Calu3 (cell line): ENCODE data around the gene SNTG2. TPM values are rescaled to one million over a fixed set of nuclear protein-coding genes. Genes with fewer than 3 reads are reported as not detected.

Experiments used
- BruUV-seq: library from RNA; stranded (reverse); fragments of 400-500 nt; replicated peaks from 2 replicates; lab custom pipeline; 2021; lab: Mats Ljungman, UMichigan
- CTCF ChIA-PET: fragments of 300-600 bp; sonication (Branson Sonifier 250); formaldehyde crosslinking; loops from one replicate; lab custom pipeline; 2022; ENCODE audit warnings: antibody characterized with exemption; lab: Charles Lee
- DNase-seq: peaks from one replicate; pipeline ENCODE4 v3.0.0; 2022
- H3K27ac Mint-ChIP-seq: one replicate; pipeline ENCODE4 v1.8.0; 2022; ENCODE audit warnings: mixed read lengths; ENCODE audit not compliant: unreplicated experiment
- H3K27me3 Mint-ChIP-seq: one replicate; pipeline ENCODE4 v1.8.0; 2022; ENCODE audit warnings: mixed read lengths; ENCODE audit not compliant: unreplicated experiment
- H3K36me3 Mint-ChIP-seq: one replicate; pipeline ENCODE4 v1.8.0; 2022; ENCODE audit warnings: mild to moderate bottlenecking, moderate library complexity, mixed read lengths; ENCODE audit not compliant: insufficient read depth, unreplicated experiment
- H3K4me1 Mint-ChIP-seq: one replicate; pipeline ENCODE4 v1.8.0; 2022; ENCODE audit warnings: mild to moderate bottlenecking, low read depth, mixed read lengths; ENCODE audit not compliant: unreplicated experiment
- H3K4me3 Mint-ChIP-seq: one replicate; pipeline ENCODE4 v1.8.0; 2022; ENCODE audit warnings: mild to moderate bottlenecking, low read depth, moderate library complexity, mixed read lengths; ENCODE audit not compliant: unreplicated experiment
- H3K9me3 Mint-ChIP-seq: one replicate; pipeline ENCODE4 v1.8.0; 2022; ENCODE audit warnings: low read depth, mixed read lengths; ENCODE audit not compliant: unreplicated experiment
- intact Hi-C: fragments of 100-400 bp; cut with micrococcal nuclease; formaldehyde crosslinking; loops from one replicate; pipeline ENCODE4 v1.10.0; 2022; ENCODE audit not compliant: unreplicated experiment
- total RNA-seq: library from RNA; stranded (reverse); gene quantifications from 2 replicates; pipeline ENCODE4 v1.2.3, GENCODE V29; 2022
- TF ChIP-seq, protein P1 (sequence below): fragments of 200-600 bp; IDR thresholded peaks from one replicate; pipeline ENCODE4 v1.8.0; 2022; ENCODE audit warnings: antibody characterized with exemption; ENCODE audit not compliant: unreplicated experiment

Gene SNTG2
- total RNA-seq, 1 experiment from 2014 or later = not detected

GRCh38 chr2:1350111-1350510 lies 399.5 kb downstream of the SNTG2 start:
- TF ChIP-seq, protein P1, sequence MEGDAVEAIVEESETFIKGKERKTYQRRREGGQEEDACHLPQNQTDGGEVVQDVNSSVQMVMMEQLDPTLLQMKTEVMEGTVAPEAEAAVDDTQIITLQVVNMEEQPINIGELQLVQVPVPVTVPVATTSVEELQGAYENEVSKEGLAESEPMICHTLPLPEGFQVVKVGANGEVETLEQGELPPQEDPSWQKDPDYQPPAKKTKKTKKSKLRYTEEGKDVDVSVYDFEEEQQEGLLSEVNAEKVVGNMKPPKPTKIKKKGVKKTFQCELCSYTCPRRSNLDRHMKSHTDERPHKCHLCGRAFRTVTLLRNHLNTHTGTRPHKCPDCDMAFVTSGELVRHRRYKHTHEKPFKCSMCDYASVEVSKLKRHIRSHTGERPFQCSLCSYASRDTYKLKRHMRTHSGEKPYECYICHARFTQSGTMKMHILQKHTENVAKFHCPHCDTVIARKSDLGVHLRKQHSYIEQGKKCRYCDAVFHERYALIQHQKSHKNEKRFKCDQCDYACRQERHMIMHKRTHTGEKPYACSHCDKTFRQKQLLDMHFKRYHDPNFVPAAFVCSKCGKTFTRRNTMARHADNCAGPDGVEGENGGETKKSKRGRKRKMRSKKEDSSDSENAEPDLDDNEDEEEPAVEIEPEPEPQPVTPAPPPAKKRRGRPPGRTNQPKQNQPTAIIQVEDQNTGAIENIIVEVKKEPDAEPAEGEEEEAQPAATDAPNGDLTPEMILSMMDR = no peak
- no peak overlapping the region for H3K4me3 Mint-ChIP-seq

DNA sequence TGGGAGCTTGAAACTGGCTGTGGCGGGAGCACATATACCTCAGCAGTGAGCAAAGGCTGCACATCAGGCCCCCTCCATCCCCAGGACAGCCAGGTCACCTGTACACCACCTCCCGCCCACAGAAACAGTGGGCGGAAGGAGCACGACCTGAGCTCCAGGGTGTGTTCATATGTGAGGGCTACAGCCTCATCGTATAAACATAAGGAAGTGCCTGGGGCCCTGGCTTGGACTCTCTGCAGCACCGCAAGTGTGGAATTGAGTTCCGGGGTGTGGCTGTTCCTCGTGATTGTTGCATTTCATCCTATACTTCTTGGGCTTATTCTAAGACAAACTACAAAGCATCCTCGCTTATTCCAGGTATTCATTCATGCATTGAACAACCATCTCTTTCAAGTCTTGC lies 402.5 kb downstream of the SNTG2 start:
- TF ChIP-seq, protein P1 = no peak
- no peaks in the 10 kb centered on the region for H3K36me3 Mint-ChIP-seq
- H3K4me1 Mint-ChIP-seq = no peaks in the 10 kb centered on the region
- H3K27me3 Mint-ChIP-seq = no peaks in the 10 kb centered on the region
- CTCF ChIA-PET = no interaction called here
- no peak for DNase-seq
- no peak overlapping the region for H3K4me3 Mint-ChIP-seq
- H3K9me3 Mint-ChIP-seq = peaks cover 16% of the 10 kb centered on the region
- intact Hi-C loops = no loop called here
- H3K27ac Mint-ChIP-seq = no peak overlapping the region
- no TSS peak for BruUV-seq

More at GRCh38 chr2:1350111-1350510, 399.5 kb downstream of the SNTG2 start:
- no TSS peak for BruUV-seq
- DNase-seq = no peak
- CTCF ChIA-PET = interaction anchor here (0.6 kb wide), 1 partner anchor 882 kb away, joined by 4 read pairs; no protein-coding TSS in a partner anchor
- Mint-ChIP-seq H3K4me1 (no peaks in the 10 kb centered on the region), H3K9me3 (peaks cover 19% of the 10 kb centered on the region), H3K36me3 (no peaks in the 10 kb centered on the region), H3K27ac (no peak overlapping the region), H3K27me3 (no peaks in the 10 kb centered on the region)
- intact Hi-C loops = no loop called here

DNA sequence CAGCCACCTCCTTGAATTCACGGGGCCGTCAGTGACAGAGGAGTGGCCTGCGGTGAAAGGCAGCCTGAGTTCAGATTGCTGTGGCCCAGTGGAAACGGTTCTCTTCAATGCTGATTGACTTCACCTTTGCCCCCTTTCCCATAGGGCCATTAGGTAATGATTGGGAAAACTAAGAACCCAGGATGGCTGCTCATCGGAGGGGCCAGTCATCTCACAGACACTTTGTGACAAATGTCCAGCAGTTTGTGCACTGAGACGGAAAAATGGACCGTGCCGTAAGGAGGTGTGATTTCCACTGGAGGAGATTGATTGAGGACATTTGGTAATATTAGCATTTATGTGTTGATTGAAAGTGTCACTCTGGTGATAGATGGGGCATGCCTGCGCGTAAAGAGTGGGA lies 402.9 kb downstream of the SNTG2 start:
- no peaks in the 10 kb centered on the region for H3K4me1 Mint-ChIP-seq
- no peaks in the 10 kb centered on the region for H3K27me3 Mint-ChIP-seq
- H3K4me3 Mint-ChIP-seq = no peak overlapping the region
- no TSS peak for BruUV-seq
- TF ChIP-seq, protein P1 = no peak
- H3K36me3 Mint-ChIP-seq = no peaks in the 10 kb centered on the region
- no peak for DNase-seq
- intact Hi-C loops = no loop called here
- peaks cover 18% of the 10 kb centered on the region for H3K9me3 Mint-ChIP-seq
- CTCF ChIA-PET = no interaction called here
- no peak overlapping the region for H3K27ac Mint-ChIP-seq

DNA sequence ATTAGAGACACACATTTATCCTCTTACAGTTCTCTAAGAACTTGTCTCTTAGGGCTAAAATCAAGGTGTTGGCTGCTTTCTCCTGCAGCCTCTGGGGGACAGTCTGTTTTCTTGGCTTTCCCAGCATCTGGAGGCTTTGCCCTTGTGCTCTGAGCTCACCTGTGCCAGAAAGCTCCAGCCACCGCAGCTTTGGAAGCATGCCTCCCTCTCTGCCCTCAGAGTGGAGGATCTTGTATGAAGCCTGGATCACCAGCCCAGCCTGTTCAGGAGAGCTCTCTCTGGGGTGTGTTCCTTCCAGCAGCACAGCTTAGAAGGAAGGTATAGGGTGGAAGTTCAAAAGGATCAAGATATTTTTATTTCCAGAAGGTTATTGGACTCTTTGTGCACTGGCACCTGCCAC lies 409.5 kb downstream of the SNTG2 start:
- H3K36me3 Mint-ChIP-seq = no peaks in the 10 kb centered on the region
- no TSS peak for BruUV-seq
- no peaks in the 10 kb centered on the region for H3K4me1 Mint-ChIP-seq
- TF ChIP-seq, protein P1 = no peak
- H3K27me3 Mint-ChIP-seq = no peaks in the 10 kb centered on the region
- intact Hi-C loops = no loop called here
- no peak for DNase-seq
- peaks cover 23% of the 10 kb centered on the region for H3K9me3 Mint-ChIP-seq
- no peak overlapping the region for H3K27ac Mint-ChIP-seq
- CTCF ChIA-PET = no interaction called here
- H3K4me3 Mint-ChIP-seq = no peak overlapping the region
